AG09319 (cell line): ENCODE data around the gene VTI1B.
A peak's percentile ranks its signal among the peaks of the same experiment; 100 is the strongest.

ENCODE experiments used
- DNase-seq: peaks from one replicate; pipeline ENCODE4 v3.0.0-alpha.2; 2010; ENCODE audit warnings: low read depth; ENCODE audit errors: extremely low read depth
- CTCF ChIP-seq: IDR thresholded peaks from 2 replicates; pipeline ENCODE4 v1.5.1; 2011; ENCODE audit warnings: low read depth, mild to moderate bottlenecking, inconsistent platforms, low read length, moderate library complexity

VTI1B gene

GRCh38 chr14:67675219-67675582 is 769 bp upstream of the VTI1B start:
- no peak for DNase-seq
- TF ChIP-seq CTCF: no peak

GRCh38 chr14:67674139-67674479 is 323 bp downstream of the VTI1B start:
- no peak for DNase-seq
- no peak; the same call in 1 of the 2 replicates for TF ChIP-seq CTCF

GRCh38 chr14:67673451-67673850 is 981 bp downstream of the VTI1B start:
- DNase-seq: no peak
- TF ChIP-seq CTCF: no peak

- no peak for TF ChIP-seq CTCF
- no peak for DNase-seq
Observed at GRCh38 chr14:67668559-67668958, 5.9 kb downstream of the VTI1B start.

GRCh38 chr14:67666750-67667449 is 7.5 kb downstream of the VTI1B start:
- peak; percentile 64 for TF ChIP-seq CTCF
- no peak for DNase-seq

- no peak for DNase-seq
- TF ChIP-seq CTCF: no peak
Observed at GRCh38 chr14:67665868-67666267, 8.6 kb downstream of the VTI1B start.

- TF ChIP-seq CTCF: no peak
- DNase-seq: no peak
Observed at GRCh38 chr14:67663633-67664032, 10.8 kb downstream of the VTI1B start.
